Measurements from ENCODE around the gene PMVK. TPM values are rescaled to one million over a fixed set of nuclear protein-coding genes. Genes with fewer than 3 reads are reported as not detected.
"Not testable (repeated sequence)": the region's sequence is repeated elsewhere in the genome, so short reads cannot be mapped to it uniquely, and the experiment has no call there.

Gene PMVK
- total RNA-seq, 3 donors from 2014 or later (not counting 1 experiment from before 2014, with no cell fraction given), result 9.0 to 12.1 (median 11.0) TPM

DNA sequence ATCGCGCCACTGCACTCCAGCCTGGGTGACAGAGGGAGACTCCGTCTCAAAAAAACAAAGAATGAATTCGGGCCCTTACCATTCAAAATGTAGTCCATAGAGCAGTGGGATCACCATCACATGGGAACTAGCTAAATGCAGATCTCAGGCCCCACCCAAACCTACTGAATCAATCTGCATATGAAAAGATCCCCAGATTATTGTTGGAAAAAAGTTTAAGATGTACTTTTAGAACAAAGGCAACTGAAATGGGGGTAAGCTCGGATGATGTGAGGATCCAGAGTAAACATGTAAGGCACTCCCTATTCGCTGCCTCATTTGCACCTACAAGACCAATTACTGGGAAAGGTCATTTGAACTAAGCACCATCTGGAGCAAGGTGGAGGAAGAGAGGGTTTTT is 45.8 kb upstream of the PMVK start:
- no peaks in the 10 kb centered on the region for H3K27me3 ChIP-seq (ENCODE audit: control insufficient read depth, insufficient read depth, low read length)
- Mint-ChIP-seq H3K27ac (no peak overlapping the region), H3K36me3 (no peaks in the 10 kb centered on the region), H3K27me3 (ENCODE audit: low read depth in 2 of 2) (no peaks in the 10 kb centered on the region), H3K4me3 (no peak overlapping the region), H3K4me1 (peaks cover 0 to 6% of the 10 kb centered on the region in 2 donors), H3K9me3 (no peaks in the 10 kb centered on the region)
- H3K4me1 ChIP-seq (ENCODE audit: control insufficient read depth, insufficient read depth, low read length), result peaks cover 16% of the 10 kb centered on the region
- 94% methylated on average over 5 of the region's 6 CpGs for WGBS (ENCODE audit: insufficient coverage)
- peak overlapping the region; percentile 1 for H3K27ac ChIP-seq (ENCODE audit: low read length)
- H3K36me3 ChIP-seq (ENCODE audit: control insufficient read depth, insufficient read depth, low read length), result peaks cover 6% of the 10 kb centered on the region
- no peak for DNase-seq
- H3K4me3 ChIP-seq (ENCODE audit: low read length), result peak overlapping the region; percentile 8
- intact Hi-C loops (cut with micrococcal nuclease), result no loop called here
- no peaks in the 10 kb centered on the region for H3K9me3 ChIP-seq (ENCODE audit: control insufficient read depth, insufficient read depth, low read length)
- no peak for TF ChIP-seq CTCF (IDR thresholded peaks at IDR 0.05)
- ATAC-seq, result no peak

DNA sequence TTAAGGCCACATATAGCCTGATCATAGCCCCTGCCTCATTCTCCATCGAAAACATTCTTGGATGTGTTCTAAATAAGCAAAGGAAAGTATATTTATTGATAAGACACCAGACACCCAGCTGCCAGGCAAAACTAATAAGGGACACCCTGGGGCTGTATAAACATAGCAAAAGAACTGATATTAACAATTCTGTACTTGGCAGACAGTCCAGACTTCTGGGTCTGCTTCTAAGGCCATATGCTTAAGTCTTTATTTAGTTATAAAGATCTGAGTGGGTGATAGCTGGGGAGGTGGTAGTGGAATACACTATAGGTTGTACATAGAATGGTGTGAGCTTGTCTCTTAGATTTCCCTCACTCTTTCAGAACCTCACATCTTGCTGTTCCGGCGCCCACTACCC is 41.8 kb upstream of the PMVK start:
- Mint-ChIP-seq H3K27me3 (ENCODE audit: low read depth in 2 of 2) (no peaks in the 10 kb centered on the region), H3K4me1 (no peaks in the 10 kb centered on the region), H3K36me3 (no peaks in the 10 kb centered on the region), H3K9me3 (no peaks in the 10 kb centered on the region), H3K27ac (no peak overlapping the region), H3K4me3 (no peak overlapping the region)
- H3K27ac ChIP-seq (ENCODE audit: low read length), result no peak overlapping the region
- no peak overlapping the region for H3K4me3 ChIP-seq (ENCODE audit: low read length)
- DNase-seq (no peak), ATAC-seq (no peak)
- TF ChIP-seq CTCF (IDR thresholded peaks at IDR 0.05), result no peak
- no peaks in the 10 kb centered on the region for H3K36me3 ChIP-seq (ENCODE audit: control insufficient read depth, insufficient read depth, low read length)
- intact Hi-C loops (cut with micrococcal nuclease), result no loop called here
- H3K9me3 ChIP-seq (ENCODE audit: control insufficient read depth, insufficient read depth, low read length), result no peaks in the 10 kb centered on the region
- H3K27me3 ChIP-seq (ENCODE audit: control insufficient read depth, insufficient read depth, low read length), result no peaks in the 10 kb centered on the region
- WGBS (ENCODE audit: insufficient coverage), result no CpG with 5 or more reads among the region's 3 CpGs
- H3K4me1 ChIP-seq (ENCODE audit: control insufficient read depth, insufficient read depth, low read length), result peaks cover 20% of the 10 kb centered on the region

DNA sequence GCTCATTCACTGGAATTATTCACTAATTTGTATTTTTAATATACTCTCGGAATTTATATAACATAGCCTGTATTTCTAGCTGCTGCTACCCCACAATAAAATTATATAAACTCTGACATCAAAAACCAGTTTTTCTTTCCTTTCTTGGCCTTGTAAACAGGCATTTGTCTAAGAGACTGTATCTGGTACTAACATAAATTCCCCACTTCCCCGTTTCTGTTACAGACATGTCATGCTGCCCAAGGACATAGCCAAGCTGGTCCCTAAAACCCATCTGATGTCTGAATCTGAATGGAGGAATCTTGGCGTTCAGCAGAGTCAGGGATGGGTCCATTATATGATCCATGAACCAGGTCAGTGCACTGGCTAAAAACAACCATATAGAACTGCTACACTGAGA is 41.2 kb upstream of the PMVK start:
- H3K36me3 ChIP-seq (ENCODE audit: control insufficient read depth, insufficient read depth, low read length); H3K27ac Mint-ChIP-seq; H3K27ac ChIP-seq (ENCODE audit: low read length); H3K27me3 Mint-ChIP-seq (ENCODE audit: low read depth in 2 of 2); H3K4me1 Mint-ChIP-seq; H3K27me3 ChIP-seq (ENCODE audit: control insufficient read depth, insufficient read depth, low read length); H3K9me3 ChIP-seq (ENCODE audit: control insufficient read depth, insufficient read depth, low read length); H3K4me3 ChIP-seq (ENCODE audit: low read length); H3K9me3 Mint-ChIP-seq; H3K36me3 Mint-ChIP-seq; DNase-seq; ATAC-seq; intact Hi-C loops (cut with micrococcal nuclease): not testable (repeated sequence)
- H3K4me1 ChIP-seq (ENCODE audit: control insufficient read depth, insufficient read depth, low read length), result peaks cover 26% of the 10 kb centered on the region
- WGBS (ENCODE audit: insufficient coverage), result 74% methylated on average over 3 of the region's 3 CpGs
- peak overlapping the region; percentile 45 for H3K4me3 Mint-ChIP-seq

- Histone ChIP-seq H3K36me3 (ENCODE audit: control insufficient read depth, insufficient read depth, low read length) (no peaks in the 10 kb centered on the region), H3K4me1 (ENCODE audit: control insufficient read depth, insufficient read depth, low read length) (peaks cover 37% of the 10 kb centered on the region), H3K4me3 (ENCODE audit: low read length) (peak overlapping the region; percentile 91), H3K27ac (ENCODE audit: low read length) (peak overlapping the region; percentile 99), H3K9me3 (ENCODE audit: control insufficient read depth, insufficient read depth, low read length) (no peaks in the 10 kb centered on the region), H3K27me3 (ENCODE audit: control insufficient read depth, insufficient read depth, low read length) (no peaks in the 10 kb centered on the region)
- no peaks in the 10 kb centered on the region for H3K9me3 Mint-ChIP-seq
- peaks cover 13 to 15% of the 10 kb centered on the region in 2 donors for H3K4me1 Mint-ChIP-seq
- H3K27ac Mint-ChIP-seq, result no peak overlapping the region
- under 1% methylated on average over 21 of the region's 24 CpGs for WGBS (ENCODE audit: insufficient coverage)
- peak; percentile 53 to 73 for DNase-seq
- intact Hi-C loops (cut with micrococcal nuclease), result loop anchor here (2.0 kb wide), 2 partner anchors 19 to 41 kb away; partner anchors contain the start of gene PBXIP1
- H3K4me3 Mint-ChIP-seq, result no peak overlapping the region
- peak in 1 of 3 donors; percentile 6 for ATAC-seq
- H3K27me3 Mint-ChIP-seq (ENCODE audit: low read depth in 2 of 2), result no peaks in the 10 kb centered on the region
- TF ChIP-seq CTCF (IDR thresholded peaks at IDR 0.05), result no peak
- no peaks in the 10 kb centered on the region for H3K36me3 Mint-ChIP-seq
Observed at GRCh38 chr1:154975409-154976059, 39.0 kb upstream of the PMVK start.

Data from natural killer cell (primary cell).